GM21423 (cell line): ENCODE results near the gene TNFRSF4.
"Not testable (repeated sequence)": the region's sequence is repeated elsewhere in the genome, so short reads cannot be mapped to it uniquely, and the experiment has no call there.

Source experiments
- ATAC-seq: cut with Tn5 transposase; IDR thresholded peaks from one replicate; pipeline ENCODE4 v1.9.1; 2021; ENCODE audit warnings: mild to moderate bottlenecking, moderate library complexity; ENCODE audit not compliant: unreplicated experiment

TNFRSF4 gene

GRCh38 chr1:1204425-1204920 is 9.5 kb downstream of the TNFRSF4 start:
- ATAC-seq, result no peak

GRCh38 chr1:1203561-1204424 is 10.2 kb downstream of the TNFRSF4 start:
- no peak for ATAC-seq

GRCh38 chr1:1202831-1203560 is 11.0 kb downstream of the TNFRSF4 start:
- no peak for ATAC-seq

- peak; percentile 51 for ATAC-seq
These were observed 12.8 kb downstream of the TNFRSF4 start for GRCh38 chr1:1200876-1201810.

- no peak for ATAC-seq
These were observed 13.7 kb downstream of the TNFRSF4 start for GRCh38 chr1:1199961-1200875.

- no peak for ATAC-seq
These were observed 14.6 kb downstream of the TNFRSF4 start for GRCh38 chr1:1199141-1199960.

- no peak for ATAC-seq
These were observed 15.4 kb downstream of the TNFRSF4 start for GRCh38 chr1:1198423-1199140.

GRCh38 chr1:1197551-1198422 is 16.2 kb downstream of the TNFRSF4 start:
- no peak for ATAC-seq

- no peak for ATAC-seq
These were observed 16.8 kb downstream of the TNFRSF4 start for GRCh38 chr1:1197188-1197500.

GRCh38 chr1:1196431-1197187 is 17.3 kb downstream of the TNFRSF4 start:
- ATAC-seq, result no peak

GRCh38 chr1:1195726-1196125 is 18.2 kb downstream of the TNFRSF4 start:
- not testable (repeated sequence) for ATAC-seq

GRCh38 chr1:1194723-1195122 is 19.2 kb downstream of the TNFRSF4 start:
- no peak for ATAC-seq

GRCh38 chr1:1191734-1192133 is 22.2 kb downstream of the TNFRSF4 start:
- no peak for ATAC-seq

- no peak for ATAC-seq
These were observed 24.8 kb downstream of the TNFRSF4 start for GRCh38 chr1:1189111-1189510.

GRCh38 chr1:1187938-1188337 is 26.0 kb downstream of the TNFRSF4 start:
- no peak for ATAC-seq

GRCh38 chr1:1185101-1185765 is 28.7 kb downstream of the TNFRSF4 start:
- no peak for ATAC-seq
